SK-N-SH (cell line): Measurements from ENCODE around the gene NOTCH2. TPM values are rescaled to one million over a fixed set of nuclear protein-coding genes. Genes with fewer than 3 reads are reported as not detected.

ENCODE experiments used
- CTCF ChIA-PET: fragments of 300-600, 350-600 bp; formaldehyde crosslinking; extraction: SDS; loops from one replicate; lab custom pipeline; 2021; lab: Yijun Ruan, JAX
- POLR2A ChIA-PET: fragments of 350-600 bp; sonication (Branson Sonifier 250); formaldehyde crosslinking; extraction: SDS; loops from one replicate; lab custom pipeline; 2020; ENCODE audit warnings: antibody characterized with exemption, inconsistent platforms; lab: Yijun Ruan, JAX
- DNase-seq: peaks from one replicate; pipeline ENCODE4 v3.0.0; 2012
- H2AFZ ChIP-seq: fragments of 200-600 bp; sonication (generic); 2 replicates; pipeline ENCODE4 v1.8.1; 2016; ENCODE audit warnings: antibody characterized with exemption, mild to moderate bottlenecking, low read depth
- H3F3A ChIP-seq: fragments of 200-600 bp; sonication (generic); replicated peaks from 2 replicates; pipeline ENCODE3; 2016; ENCODE audit warnings: antibody characterized with exemption, mild to moderate bottlenecking; ENCODE audit not compliant: insufficient read depth
- H3K27ac ChIP-seq, 2 experiments: fragments of 200-500 bp in 1 of 2; fragments of 200-600 bp in 1 of 2; sonication (Bioruptor generic) in 1 of 2; sonication (generic), shearing (Covaris generic) in 1 of 2; 2 replicates each; pipeline versions ENCODE4 v1.5.1 to v1.6.1; 2014 to 2016; ENCODE audit warnings: low read depth in 2 of 2, inconsistent platforms in 1 of 2, low read length in 1 of 2, mild to moderate bottlenecking in 1 of 2, mixed read lengths in 1 of 2
- H3K27me3 ChIP-seq: fragments of 200-600 bp; sonication (generic), shearing (Covaris generic); 2 replicates; pipeline ENCODE4 v1.6.1; 2016; ENCODE audit warnings: mixed run types; ENCODE audit not compliant: insufficient read depth
- H3K36me3 ChIP-seq, 2 experiments: fragments of 200-500 bp in 1 of 2; fragments of 200-600 bp in 1 of 2; sonication (Bioruptor generic) in 1 of 2; sonication (generic) in 1 of 2; replicated peaks in 1 of 2; 2 replicates each; pipeline versions ENCODE3 to v1.5.1; 2014 to 2016; ENCODE audit warnings: low read length in 1 of 2, mild to moderate bottlenecking in 1 of 2; ENCODE audit not compliant: insufficient read depth in 2 of 2, control insufficient read depth in 1 of 2
- H3K4me1 ChIP-seq, 2 experiments: fragments of 200-500 bp in 1 of 2; fragments of 200-600 bp in 1 of 2; sonication (Bioruptor generic) in 1 of 2; sonication (generic), shearing (Covaris generic) in 1 of 2; 2 replicates each; pipeline versions ENCODE4 v1.5.1 to v1.6.1; 2014 to 2016; ENCODE audit warnings: low read depth in 1 of 2, low read length in 1 of 2, mixed run types in 1 of 2; ENCODE audit not compliant: insufficient read depth in 2 of 2, control insufficient read depth in 1 of 2
- H3K4me2 ChIP-seq: fragments of 200-600 bp; sonication (generic), shearing (Covaris generic); 2 replicates; pipeline ENCODE4 v1.6.1; 2017; ENCODE audit warnings: mixed run types
- H3K4me3 ChIP-seq, 2 experiments: fragments of 200-500 bp in 1 of 2; fragments of 200-600 bp in 1 of 2; sonication (Bioruptor generic) in 1 of 2; sonication (generic), shearing (Covaris generic) in 1 of 2; 2 replicates each; pipeline versions ENCODE4 v1.5.1 to v1.8.1; 2014 to 2016; ENCODE audit warnings: low read depth in 2 of 2, inconsistent platforms in 1 of 2, low read length in 1 of 2, mild to moderate bottlenecking in 1 of 2, mixed read lengths in 1 of 2, moderate library complexity in 1 of 2
- H3K79me2 ChIP-seq: fragments of 200-600 bp; sonication (generic); 2 replicates; pipeline ENCODE4 v1.8.1; 2017; ENCODE audit warnings: mild to moderate bottlenecking; ENCODE audit not compliant: insufficient read depth
- H3K9ac ChIP-seq: fragments of 200-600 bp; sonication (generic); 2 replicates; pipeline ENCODE4 v1.6.1; 2017; ENCODE audit warnings: mixed run types
- H3K9me2 ChIP-seq: fragments of 200-600 bp; sonication (generic); 2 replicates; pipeline ENCODE4 v1.6.1; 2017; ENCODE audit warnings: mixed run types
- H3K9me3 ChIP-seq: fragments of 200-600 bp; sonication (generic); 2 replicates; pipeline ENCODE4 v1.6.1; 2017; ENCODE audit warnings: mixed run types, mild to moderate bottlenecking, moderate library complexity
- H4K20me1 ChIP-seq: fragments of 200-600 bp; sonication (generic); 2 replicates; pipeline ENCODE4 v1.6.1; 2017; ENCODE audit warnings: mild to moderate bottlenecking, mixed run types; ENCODE audit not compliant: insufficient read depth
- EP300 ChIP-seq, 2 experiments: IDR thresholded peaks; 2 replicates each; pipeline versions ENCODE4 v1.4.0 to v1.6.1; 2012; ENCODE audit warnings: borderline replicate concordance in 1 of 2, low read depth in 1 of 2, low read length in 1 of 2
- FOSL2 ChIP-seq: IDR thresholded peaks from 2 replicates; pipeline ENCODE4 v1.4.0; 2012; ENCODE audit warnings: low read depth, mild to moderate bottlenecking, moderate library complexity, borderline replicate concordance
- MEF2A ChIP-seq: IDR thresholded peaks from 2 replicates; pipeline ENCODE4 v1.4.0; 2012; ENCODE audit warnings: low read depth, borderline replicate concordance
- MXI1 ChIP-seq: IDR thresholded peaks from 2 replicates; pipeline ENCODE4 v1.6.1; 2012; ENCODE audit warnings: mild to moderate bottlenecking, low read depth, low read length, improper control_type of control experiment
- NFIC ChIP-seq: IDR thresholded peaks from 2 replicates; pipeline ENCODE4 v1.4.0; 2012; ENCODE audit warnings: borderline replicate concordance
- NRF1 ChIP-seq: IDR thresholded peaks from 2 replicates; pipeline ENCODE4 v1.6.1; 2012; ENCODE audit warnings: low read depth, mild to moderate bottlenecking, low read length
- PBX3 ChIP-seq: IDR thresholded peaks from 2 replicates; pipeline ENCODE4; 2012
- POLR2AphosphoS5 ChIP-seq: IDR thresholded peaks from 2 replicates; pipeline ENCODE4 v1.6.1; 2012; ENCODE audit warnings: low read depth, low read length
- RAD21 ChIP-seq: IDR thresholded peaks from 2 replicates; pipeline ENCODE4 v1.6.1; 2012; ENCODE audit warnings: mild to moderate bottlenecking, low read length
- REST ChIP-seq: IDR thresholded peaks from 2 replicates; pipeline ENCODE4 v1.6.1; 2012; ENCODE audit warnings: mild to moderate bottlenecking, low read depth, low read length, moderate library complexity
- RFX5 ChIP-seq: IDR thresholded peaks from 2 replicates; pipeline ENCODE4 v1.6.1; 2012; ENCODE audit warnings: mild to moderate bottlenecking, improper control_type of control experiment, low read length
- RXRA ChIP-seq: IDR thresholded peaks from 2 replicates; pipeline ENCODE4 v1.4.0; 2012; ENCODE audit warnings: low read depth, mild to moderate bottlenecking, borderline replicate concordance
- TAF1 ChIP-seq: IDR thresholded peaks from 2 replicates; pipeline ENCODE4 v1.6.1; 2012; ENCODE audit warnings: low read depth, mild to moderate bottlenecking, low read length, moderate library complexity, borderline replicate concordance
- TCF12 ChIP-seq: IDR thresholded peaks from 2 replicates; pipeline ENCODE4 v1.4.0; 2012
- TEAD4 ChIP-seq: IDR thresholded peaks from 2 replicates; pipeline ENCODE4 v1.4.0; 2012; ENCODE audit warnings: mild to moderate bottlenecking, borderline replicate concordance; ENCODE audit not compliant: insufficient read depth
- YY1 ChIP-seq: IDR thresholded peaks from 2 replicates; pipeline ENCODE4 v1.4.0; 2012; ENCODE audit warnings: low read depth, mild to moderate bottlenecking
- WGBS: methylation state at CpG from one replicate; pipeline ENCODE4 v1.1.6; 2017; ENCODE audit warnings: low lambda C conversion rate; 5-methylcytosine and 5-hydroxymethylcytosine counted together
- polyA plus RNA-seq, 3 experiments: library from polyadenylated mRNA; depleted of rRNA; stranded (reverse); fragments of >200 nt; gene quantifications; 2 replicates each; pipeline ENCODE4 v1.2.3, GENCODE V29; 2012

Gene NOTCH2
- polyA plus RNA-seq, 1 of the 3 experiments (the other 2 are of a cell fraction): 23.0 TPM

GRCh38 chr1:119954476-119955422 lies 114.7 kb downstream of the NOTCH2 start:
- peaks cover 14% of the 10 kb centered on the region; the same call in 1 of the 2 replicates for H3K79me2 ChIP-seq
- no peak overlapping the region for H3K27ac ChIP-seq
- H3K9me3 ChIP-seq: no peaks in the 10 kb centered on the region
- CTCF ChIA-PET: interaction anchor here (1.0 to 1.8 kb wide), 3 partner anchors 12 to 13 kb away, joined by 3 to 6 read pairs (median 4); no protein-coding TSS in a partner anchor
- H3K9me2 ChIP-seq: no peaks in the 10 kb centered on the region
- POLR2A ChIA-PET: no interaction called here
- no peak for TF ChIP-seq REST
- TF ChIP-seq MXI1: no peak
- no peak for TF ChIP-seq PBX3
- no peak for TF ChIP-seq YY1
- no peak for TF ChIP-seq POLR2AphosphoS5
- no peak for TF ChIP-seq FOSL2
- TF ChIP-seq RXRA: no peak
- TF ChIP-seq NFIC: no peak
- no peak for TF ChIP-seq TEAD4
- no peak for TF ChIP-seq EP300 (IDR thresholded peaks at IDR 0.05; ENCODE audit: borderline replicate concordance in 1 of 2, low read depth in 1 of 2, low read length in 1 of 2)
- TF ChIP-seq MEF2A: no peak
- no peak for TF ChIP-seq TAF1
- TF ChIP-seq RAD21: no peak
- TF ChIP-seq NRF1: no peak
- TF ChIP-seq TCF12: no peak
- TF ChIP-seq RFX5: no peak
- no peak overlapping the region for H2AFZ ChIP-seq
- no peak overlapping the region for H3K4me3 ChIP-seq
- no peak overlapping the region for H3K4me2 ChIP-seq
- no peak for DNase-seq
- peaks cover 17% of the 10 kb centered on the region for H3F3A ChIP-seq
- no peak overlapping the region for H3K9ac ChIP-seq
- no peaks in the 10 kb centered on the region for H4K20me1 ChIP-seq
- no peaks in the 10 kb centered on the region for H3K27me3 ChIP-seq
- WGBS: 86% methylated on average over 9 of the region's 9 CpGs
- peaks cover 0 to 3% of the 10 kb centered on the region in 2 experiments; a peak in 1 of 4 replicates for H3K4me1 ChIP-seq
- peaks cover 55 to 90% of the 10 kb centered on the region in 2 experiments for H3K36me3 ChIP-seq
